SK-N-MC (cell line): ENCODE measurements around the gene LRMDA.

Experiments used
- EZH2 ChIP-seq: fragments of 200-600 bp; sonication (generic); IDR thresholded peaks from one replicate; pipeline ENCODE4 v1.6.1; 2017; ENCODE audit warnings: antibody characterized with exemption
- POLR2AphosphoS5 ChIP-seq: IDR thresholded peaks from 2 replicates; pipeline ENCODE4 v1.6.1; 2012; ENCODE audit warnings: mild to moderate bottlenecking, low read depth, low read length, borderline replicate concordance

- TF ChIP-seq POLR2AphosphoS5 (no peak), EZH2 (no peak)
These were observed 1151.1 kb downstream of the LRMDA start for GRCh38 chr10:76582531-76582930.
